Prostate gland (tissue), 2 donors: Measurements from ENCODE around the gene TCF4. TPM values are rescaled to one million over a fixed set of nuclear protein-coding genes. Genes with fewer than 3 reads are reported as not detected.

ENCODE experiments used
- DNase-seq: peaks from one replicate; pipeline ENCODE4 v3.0.0-alpha.2; 2019; ENCODE audit warnings: low spot score
- H3K27ac ChIP-seq, 2 donors: fragments of 200-600 bp; sonication (generic); 2 replicates each; pipeline ENCODE4 v1.5.1; 2017 to 2019
- H3K27me3 ChIP-seq: fragments of 200-600 bp; sonication (generic); replicated peaks from 2 replicates; pipeline ENCODE4 v1.5.1; 2019; ENCODE audit not compliant: insufficient read depth
- H3K36me3 ChIP-seq, 2 donors: fragments of 200-600 bp; sonication (generic); 1 replicate in 1 of 2; 2 replicates in 1 of 2; pipeline versions ENCODE4 v1.5.1 to v1.8.1; 2017 to 2019
- H3K4me1 ChIP-seq: fragments of 200-600 bp; sonication (generic); replicated peaks from 2 replicates; pipeline ENCODE4 v1.5.1; 2019
- H3K4me3 ChIP-seq, 2 donors: fragments of 200-600 bp; sonication (generic); 2 replicates each; pipeline ENCODE4 v1.5.1; 2017 to 2019
- H3K9me3 ChIP-seq: fragments of 200-600 bp; sonication (generic); 2 replicates; pipeline ENCODE4 v1.5.1; 2017
- CTCF ChIP-seq, 4 experiments: fragments of 200-600 bp in 2 of 4; fragments of 450-650 bp in 2 of 4; sonication (generic) in 2 of 4; IDR thresholded peaks; 1 replicate in 3 of 4; 2 replicates in 1 of 4; pipeline ENCODE4 v1.5.1; 2016 to 2019; ENCODE audit warnings: antibody characterized with exemption in 4 of 4, mild to moderate bottlenecking in 2 of 4, moderate library complexity in 2 of 4
- POLR2A ChIP-seq: fragments of 450-650 bp; IDR thresholded peaks from one replicate; pipeline ENCODE4 v1.6.1; 2016; ENCODE audit warnings: antibody characterized with exemption, mild to moderate bottlenecking
- POLR2AphosphoS5 ChIP-seq: sonication (generic); formaldehyde crosslinking; IDR thresholded peaks from one replicate; pipeline ENCODE4 v1.6.1; 2017; ENCODE audit warnings: antibody characterized with exemption
- WGBS: methylation state at CpG from one replicate; pipeline ENCODE4 v1.1.5; 2018; 5-methylcytosine and 5-hydroxymethylcytosine counted together
- intact Hi-C: fragments of 100-400 bp; cut with DNase I; formaldehyde crosslinking; loops from one replicate; pipeline ENCODE4 v1.14.2; 2022
- total RNA-seq, 2 donors: library from RNA; depleted of rRNA; stranded (reverse); fragments of >200 nt; gene quantifications; one replicate each; pipeline ENCODE4 v1.1.0, GENCODE V29; 2016

The TCF4 gene
- total RNA-seq, 2 donors from 2014 or later, result 29.8 to 87.2 TPM

- intact Hi-C loops, result loop anchor here (5.0 kb wide), 1 partner anchor 265 kb away; the partner anchor contains the start of gene TCF4
- Histone ChIP-seq H3K9me3 (no peaks in the 10 kb centered on the region), H3K4me3 (peak overlapping the region; percentile 41 to 43), H3K4me1 (no peaks in the 10 kb centered on the region), H3K36me3 (no peaks in the 10 kb centered on the region), H3K27me3 (no peaks in the 10 kb centered on the region), H3K27ac (peak overlapping the region; percentile 76 to 85)
- TF ChIP-seq POLR2AphosphoS5 (peak; percentile 28), CTCF (IDR thresholded peaks at IDR 0.05) (no peak), POLR2A (peak; percentile 21)
- DNase-seq, result peak; percentile 71
- under 1% methylated on average over 27 of the region's 30 CpGs for WGBS
Measured at GRCh38 chr18:55322178-55322735, 265.7 kb downstream of the TCF4 start.

GRCh38 chr18:55321265-55322177 lies 266.5 kb downstream of the TCF4 start:
- TF ChIP-seq POLR2AphosphoS5 (peak; percentile 73), CTCF (IDR thresholded peaks at IDR 0.05) (no peak)
- Histone ChIP-seq H3K9me3 (no peaks in the 10 kb centered on the region), H3K4me3 (peak overlapping the region; percentile 41 to 43), H3K4me1 (no peaks in the 10 kb centered on the region), H3K27ac (peak overlapping the region; percentile 76 to 85), H3K27me3 (no peaks in the 10 kb centered on the region), H3K36me3 (no peaks in the 10 kb centered on the region)
- under 1% methylated on average over 31 of the region's 31 CpGs for WGBS
- intact Hi-C loops, result loop anchor here (5.0 kb wide), 1 partner anchor 266 kb away; the partner anchor contains the start of gene TCF4
- peak; percentile 84 for DNase-seq

- Histone ChIP-seq H3K4me3 (peak overlapping the region; percentile 41 to 43), H3K36me3 (no peaks in the 10 kb centered on the region), H3K9me3 (no peaks in the 10 kb centered on the region), H3K27me3 (no peaks in the 10 kb centered on the region), H3K27ac (peak overlapping the region; percentile 76 to 85), H3K4me1 (no peaks in the 10 kb centered on the region)
- no peak for DNase-seq
- intact Hi-C loops, result loop anchor here (5.0 kb wide), 1 partner anchor 267 kb away; the partner anchor contains the start of gene TCF4
- TF ChIP-seq CTCF (IDR thresholded peaks at IDR 0.05) (no peak), POLR2A (no peak), POLR2AphosphoS5 (no peak)
- WGBS, result 18% methylated on average over 8 of the region's 8 CpGs
Measured at GRCh38 chr18:55320424-55321264, 267.3 kb downstream of the TCF4 start.

- H3K27ac ChIP-seq, result peak overlapping the region; percentile 76 to 85
- no peaks in the 10 kb centered on the region for H3K36me3 ChIP-seq
- no peaks in the 10 kb centered on the region for H3K9me3 ChIP-seq
- H3K4me3 ChIP-seq, result peak overlapping the region in 1 of 2 donors; percentile 43
- H3K4me1 ChIP-seq, result no peaks in the 10 kb centered on the region
- intact Hi-C loops, result loop anchor here (5.0 kb wide), 2 partner anchors 77 to 268 kb away; partner anchors contain the start of gene TCF4
- H3K27me3 ChIP-seq, result no peaks in the 10 kb centered on the region
- TF ChIP-seq CTCF (IDR thresholded peaks at IDR 0.05) (no peak), POLR2AphosphoS5 (no peak), POLR2A (no peak)
- WGBS, result 32% methylated on average over 6 of the region's 6 CpGs
- DNase-seq, result no peak
Measured at GRCh38 chr18:55319459-55320193, 268.4 kb downstream of the TCF4 start.
